ENCODE measurements around the gene MEX3D. TPM values are rescaled to one million over a fixed set of nuclear protein-coding genes. Genes with fewer than 3 reads are reported as not detected.

The MEX3D gene
- total RNA-seq, 4 donors from 2014 or later = 20.8 to 100 (median 27.8) TPM

GRCh38 chr19:1613808-1614570 is 45.9 kb upstream of the MEX3D start:
- Histone ChIP-seq H3K4me1 (no peaks in the 10 kb centered on the region), H3K4me3 (no peak overlapping the region), H3K36me3 (peaks cover 0 to 30% (median 10%) of the 10 kb centered on the region in 4 donors), H3K9me3 (no peaks in the 10 kb centered on the region), H3K27me3 (no peaks in the 10 kb centered on the region), H3K27ac (no peak overlapping the region)
- TF ChIP-seq POLR2AphosphoS5 (IDR thresholded peaks at IDR 0.05) (no peak), POLR2A (IDR thresholded peaks at IDR 0.05) (no peak), CTCF (IDR thresholded peaks at IDR 0.05) (no peak), EP300 (IDR thresholded peaks at IDR 0.05; ENCODE audit: low read depth) (no peak)
- DNase-seq = no peak
- intact Hi-C loops (cut with DNase I; ENCODE audit: low total_unique reads) = no loop called here
- in situ Hi-C loops (cut with MboI; ENCODE audit: low pct_ligation_motif_present in 1 of 4, low pct_unique_long_range_greater_than_20kb in 1 of 4, low sequenced_read_pairs in 3 of 4) = no loop called here
- 92 to 97% methylated on average over 5 to 27 of the region's 32 CpGs for WGBS, 2 donors (ENCODE audit: low coverage in 1 of 2)

- WGBS, 2 donors (ENCODE audit: low coverage in 1 of 2) = 79 to 93% methylated on average over 3 to 9 of the region's 9 CpGs
- TF ChIP-seq CTCF (IDR thresholded peaks at IDR 0.05) (no peak), POLR2AphosphoS5 (IDR thresholded peaks at IDR 0.05) (no peak), POLR2A (IDR thresholded peaks at IDR 0.05) (no peak), EP300 (IDR thresholded peaks at IDR 0.05; ENCODE audit: low read depth) (no peak)
- Histone ChIP-seq H3K27me3 (no peaks in the 10 kb centered on the region), H3K9me3 (no peaks in the 10 kb centered on the region), H3K4me3 (no peak overlapping the region), H3K36me3 (peaks cover 0 to 30% (median 10%) of the 10 kb centered on the region in 4 donors), H3K27ac (no peak overlapping the region), H3K4me1 (peaks cover 0 to 3% (median 0%) of the 10 kb centered on the region in 4 donors)
- intact Hi-C loops (cut with DNase I; ENCODE audit: low total_unique reads) (no loop called here), in situ Hi-C loops (cut with MboI; ENCODE audit: low pct_ligation_motif_present in 1 of 4, low pct_unique_long_range_greater_than_20kb in 1 of 4, low sequenced_read_pairs in 3 of 4) (no loop called here)
- no peak for DNase-seq
Measured at GRCh38 chr19:1613146-1613545, 45.0 kb upstream of the MEX3D start.

GRCh38 chr19:1612114-1613086 is 44.3 kb upstream of the MEX3D start:
- no peak for DNase-seq
- Histone ChIP-seq H3K36me3 (peaks cover 0 to 30% (median 10%) of the 10 kb centered on the region in 4 donors), H3K4me1 (peaks cover 0 to 3% (median 0%) of the 10 kb centered on the region in 4 donors), H3K27ac (no peak overlapping the region), H3K9me3 (no peaks in the 10 kb centered on the region), H3K27me3 (no peaks in the 10 kb centered on the region), H3K4me3 (no peak overlapping the region)
- TF ChIP-seq EP300 (IDR thresholded peaks at IDR 0.05; ENCODE audit: low read depth) = no peak
- no peak for TF ChIP-seq POLR2AphosphoS5 (IDR thresholded peaks at IDR 0.05)
- no peak for TF ChIP-seq CTCF (IDR thresholded peaks at IDR 0.05)
- no peak for TF ChIP-seq POLR2A (IDR thresholded peaks at IDR 0.05)
- WGBS, 2 donors (ENCODE audit: low coverage in 1 of 2) = 92% methylated on average over 39 of the region's 39 CpGs; no CpG with 5 or more reads in 1 of the 2 donors
- intact Hi-C loops (cut with DNase I; ENCODE audit: low total_unique reads) (no loop called here), in situ Hi-C loops (cut with MboI; ENCODE audit: low pct_ligation_motif_present in 1 of 4, low pct_unique_long_range_greater_than_20kb in 1 of 4, low sequenced_read_pairs in 3 of 4) (no loop called here)

GRCh38 chr19:1611353-1611752 is 43.2 kb upstream of the MEX3D start:
- H3K4me3 ChIP-seq = no peak overlapping the region
- no peak for DNase-seq
- intact Hi-C loops (cut with DNase I; ENCODE audit: low total_unique reads) (no loop called here), in situ Hi-C loops (cut with MboI; ENCODE audit: low pct_ligation_motif_present in 1 of 4, low pct_unique_long_range_greater_than_20kb in 1 of 4, low sequenced_read_pairs in 3 of 4) (no loop called here)
- no peak for TF ChIP-seq POLR2A (IDR thresholded peaks at IDR 0.05)
- TF ChIP-seq CTCF (IDR thresholded peaks at IDR 0.05) = no peak
- no peak for TF ChIP-seq POLR2AphosphoS5 (IDR thresholded peaks at IDR 0.05)
- no peak for TF ChIP-seq EP300 (IDR thresholded peaks at IDR 0.05; ENCODE audit: low read depth)
- peaks cover 4 to 11% (median 5%) of the 10 kb centered on the region in 4 donors for H3K4me1 ChIP-seq
- H3K27me3 ChIP-seq = no peaks in the 10 kb centered on the region
- 89 to 93% methylated on average over 3 to 14 of the region's 15 CpGs for WGBS, 2 donors (ENCODE audit: low coverage in 1 of 2)
- H3K27ac ChIP-seq = no peak overlapping the region
- H3K9me3 ChIP-seq = no peaks in the 10 kb centered on the region
- peaks cover 0 to 30% (median 10%) of the 10 kb centered on the region in 4 donors for H3K36me3 ChIP-seq
